SIG-M5 treated with dmso at 0.1 percent for 504 hours (cell line): ENCODE results near the gene PTPRN2.

Source experiments
- DNase-seq: peaks from one replicate; lab custom pipeline; 2025; ENCODE audit not compliant: unreplicated experiment; lab: John Stamatoyannopoulos, UW

Gene PTPRN2

GRCh38 chr7:157817944-157818700 is 769.5 kb downstream of the PTPRN2 start:
- no peak for DNase-seq

DNA sequence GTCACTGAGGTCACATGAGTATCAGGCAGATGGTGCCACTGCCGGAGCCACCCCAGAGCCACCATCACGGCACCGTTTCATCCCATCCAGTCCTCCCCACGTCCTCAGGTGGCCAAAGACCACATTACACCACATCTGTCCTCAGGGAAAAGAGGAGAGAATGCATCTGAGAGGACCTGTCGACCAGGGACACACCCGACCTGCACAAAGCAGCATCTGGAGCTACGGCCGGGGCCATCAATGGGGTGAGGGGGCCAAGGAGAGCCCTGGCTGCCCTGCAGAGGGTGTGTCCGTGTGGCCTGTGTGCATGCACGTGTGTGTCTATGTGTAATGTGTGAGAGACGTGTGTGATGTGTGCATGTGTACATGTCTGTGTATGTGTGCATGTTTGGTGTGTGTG is 770.2 kb downstream of the PTPRN2 start:
- no peak for DNase-seq

- DNase-seq: no peak
These were observed 770.9 kb downstream of the PTPRN2 start for GRCh38 chr7:157816526-157817250.

- no peak for DNase-seq
These were observed 771.5 kb downstream of the PTPRN2 start for GRCh38 chr7:157816086-157816485.

DNA sequence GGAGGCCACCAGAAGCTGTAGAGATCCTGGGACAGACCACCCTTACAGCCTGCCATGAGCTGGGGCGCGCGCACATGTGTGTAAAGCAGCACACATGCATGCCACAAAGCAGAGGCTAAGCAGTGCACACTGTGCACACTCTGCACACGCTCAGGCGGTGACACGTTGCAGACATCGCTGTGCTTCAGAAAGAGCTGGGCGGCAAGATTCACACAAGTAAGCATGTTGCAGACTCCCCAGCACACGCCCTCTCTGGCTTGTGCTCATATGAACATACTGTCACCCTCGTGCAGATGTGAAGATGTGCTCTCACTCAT is 772.0 kb downstream of the PTPRN2 start:
- no peak for DNase-seq

GRCh38 chr7:157814931-157815705 is 772.5 kb downstream of the PTPRN2 start:
- no peak for DNase-seq

DNA sequence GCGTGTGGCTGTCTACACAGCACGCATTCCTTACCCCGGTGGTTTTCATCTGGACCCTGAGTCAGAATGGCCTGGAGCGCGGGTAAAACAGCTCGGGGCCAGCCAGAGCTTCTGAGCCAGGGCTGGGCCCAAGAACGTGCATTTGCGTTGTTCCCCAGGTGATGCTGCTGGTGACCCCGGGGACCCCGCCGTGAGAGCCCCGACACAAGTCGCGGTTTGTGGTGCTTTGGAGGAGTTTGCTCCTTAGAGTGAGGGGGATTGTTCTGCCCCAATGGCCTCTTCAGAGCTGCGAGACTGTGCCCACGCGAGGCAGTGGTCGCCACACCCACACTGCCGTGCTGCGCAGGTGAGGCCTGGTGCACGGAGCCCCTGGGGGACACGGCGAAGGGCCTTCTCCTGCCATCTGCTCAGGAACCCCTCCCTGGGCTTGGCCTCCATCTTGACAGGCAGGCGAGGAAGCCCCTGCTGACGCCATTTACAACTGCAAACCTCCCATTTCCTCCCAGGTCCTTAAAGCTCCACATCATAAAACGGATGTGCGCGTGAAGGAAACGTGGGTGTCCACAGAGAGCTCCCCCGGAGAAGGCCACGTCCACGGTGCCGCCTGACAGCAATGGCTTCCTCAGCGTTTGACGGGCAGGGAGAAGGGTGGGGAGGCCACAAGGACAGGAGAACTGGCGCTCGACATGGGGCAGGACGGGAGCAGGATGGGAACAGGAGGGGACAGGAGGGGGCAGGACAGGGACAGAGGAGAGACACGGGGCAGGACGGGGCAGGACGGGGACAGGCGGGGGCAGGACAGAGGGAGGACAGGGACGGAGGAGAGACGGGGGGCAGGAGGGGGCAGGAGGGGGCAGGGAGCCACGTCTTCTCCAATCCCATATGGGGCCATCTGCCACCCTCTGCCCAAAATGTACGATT is 773.6 kb downstream of the PTPRN2 start:
- no peak for DNase-seq

DNA sequence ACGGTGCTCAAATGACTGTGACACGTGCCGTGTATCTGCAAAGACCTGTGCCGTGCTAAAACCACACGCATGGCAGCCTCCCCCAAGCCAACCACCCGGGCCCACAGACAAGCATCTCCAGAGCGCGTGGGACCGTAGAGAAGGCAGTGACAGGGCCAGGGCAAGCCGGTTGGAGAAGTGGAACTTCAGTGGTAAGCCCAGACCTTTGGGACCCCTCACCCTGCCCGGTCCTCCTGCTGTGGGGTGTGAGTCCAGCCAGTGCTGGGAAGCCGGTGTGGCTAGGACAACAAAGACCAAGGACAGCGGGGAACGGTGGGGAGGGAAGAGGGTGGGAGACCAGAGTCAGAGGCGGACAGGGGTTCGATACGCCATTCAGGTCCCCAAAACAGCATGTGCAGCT is 774.6 kb downstream of the PTPRN2 start:
- DNase-seq: no peak

GRCh38 chr7:157811946-157812345 is 775.7 kb downstream of the PTPRN2 start:
- DNase-seq: no peak

DNA sequence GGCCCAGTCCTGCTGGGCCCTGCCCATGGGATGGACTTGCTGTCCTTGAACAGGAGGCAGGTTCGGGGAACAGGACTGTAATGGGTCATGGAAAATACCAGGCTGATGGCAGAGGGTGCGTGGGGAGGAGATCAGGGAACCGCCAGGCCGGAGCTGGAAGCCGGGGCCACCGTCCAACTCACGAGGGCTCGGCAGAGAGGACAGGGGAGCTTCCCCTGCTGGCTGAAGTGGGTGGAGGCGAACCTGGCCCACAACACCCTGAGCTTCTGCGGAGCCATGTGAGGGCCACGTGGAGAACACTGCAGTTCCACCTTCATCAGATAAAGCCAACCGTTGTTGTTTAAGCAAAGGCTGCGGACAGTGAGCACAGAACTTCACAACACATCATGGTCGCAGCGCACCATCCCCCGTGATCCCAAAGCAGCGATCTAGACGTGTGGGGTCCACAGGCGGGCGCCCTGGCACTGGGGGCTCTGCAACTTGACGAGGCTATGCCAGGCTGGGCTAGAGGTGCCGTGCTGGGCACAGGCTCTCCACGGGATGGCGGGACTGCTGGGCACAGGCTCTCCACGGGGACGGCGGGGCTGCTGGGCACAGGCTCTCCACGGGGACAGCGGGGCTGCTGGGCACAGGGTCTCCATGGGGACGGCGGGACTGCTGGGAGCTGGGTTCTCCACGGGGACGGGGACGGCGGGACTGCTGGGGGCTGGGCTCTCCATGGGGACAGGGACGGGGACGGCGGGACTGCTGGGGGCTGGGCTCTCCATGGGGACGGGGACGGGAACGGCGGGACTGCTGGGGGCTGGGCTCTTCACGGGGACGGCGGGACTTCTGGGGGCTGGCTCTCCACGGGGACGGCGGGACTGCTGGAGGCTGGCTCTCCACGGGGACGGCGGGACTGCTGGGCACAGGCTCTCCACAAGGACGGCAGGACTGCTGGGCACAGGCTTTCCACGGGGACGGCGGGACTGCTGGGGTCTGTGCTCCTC is 777.5 kb downstream of the PTPRN2 start:
- DNase-seq: no peak

DNA sequence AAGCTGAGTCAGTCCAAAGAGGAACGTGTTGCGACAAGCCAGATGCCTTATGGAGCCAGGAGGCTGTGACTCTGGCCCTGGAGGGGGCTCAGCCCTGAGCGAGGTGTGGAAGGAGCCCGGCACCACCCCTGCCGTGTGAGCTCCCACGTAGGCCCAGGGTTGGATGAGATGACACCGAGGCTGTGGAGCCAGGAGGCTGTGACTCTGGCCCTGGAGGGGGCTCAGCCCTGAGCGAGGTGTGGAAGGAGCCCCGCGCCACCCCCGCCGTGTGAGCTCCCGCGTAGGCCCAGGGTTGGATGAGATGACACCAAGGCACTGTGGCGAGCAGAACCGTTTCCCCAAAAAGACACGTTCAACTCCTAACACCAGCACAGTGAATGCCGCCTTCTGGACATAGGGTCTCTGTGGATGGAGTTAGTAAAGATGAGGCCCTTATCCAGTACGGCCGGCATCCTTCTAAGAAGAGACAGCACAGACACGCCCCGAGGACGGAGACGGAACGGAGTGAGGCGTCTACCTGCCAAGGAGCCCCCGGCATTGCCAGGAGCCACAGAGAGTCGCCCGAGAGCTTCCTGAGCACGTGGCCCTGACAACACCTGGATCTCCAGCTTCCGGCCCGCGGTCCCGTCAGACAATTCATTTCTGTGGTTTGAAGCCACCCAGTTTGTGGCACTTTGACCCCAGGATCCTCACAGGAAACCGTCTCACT is 778.3 kb downstream of the PTPRN2 start:
- DNase-seq: no peak

- no peak for DNase-seq
These were observed 779.6 kb downstream of the PTPRN2 start for GRCh38 chr7:157808042-157808441.

DNA sequence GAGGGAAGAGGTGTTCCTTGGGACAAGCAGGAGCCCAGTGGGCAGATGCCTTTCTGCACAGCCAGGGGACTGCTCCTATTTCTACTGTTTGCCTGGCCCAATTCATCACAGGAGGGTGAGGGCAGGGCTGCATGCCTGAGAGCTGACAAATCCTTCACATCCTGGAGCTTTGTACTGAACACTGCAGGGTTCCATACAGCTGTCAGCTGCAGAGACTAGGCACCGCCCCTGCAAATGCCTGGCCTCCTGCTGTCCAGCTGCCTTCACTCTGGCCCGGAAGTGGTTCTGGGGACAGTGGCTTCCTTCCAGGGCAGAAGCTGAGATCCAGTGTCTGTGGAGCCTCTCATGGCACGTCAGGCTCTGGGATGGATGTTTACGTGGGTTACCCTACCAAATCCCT is 780.1 kb downstream of the PTPRN2 start:
- DNase-seq: no peak

- DNase-seq: no peak
These were observed 780.9 kb downstream of the PTPRN2 start for GRCh38 chr7:157806711-157807110.

DNA sequence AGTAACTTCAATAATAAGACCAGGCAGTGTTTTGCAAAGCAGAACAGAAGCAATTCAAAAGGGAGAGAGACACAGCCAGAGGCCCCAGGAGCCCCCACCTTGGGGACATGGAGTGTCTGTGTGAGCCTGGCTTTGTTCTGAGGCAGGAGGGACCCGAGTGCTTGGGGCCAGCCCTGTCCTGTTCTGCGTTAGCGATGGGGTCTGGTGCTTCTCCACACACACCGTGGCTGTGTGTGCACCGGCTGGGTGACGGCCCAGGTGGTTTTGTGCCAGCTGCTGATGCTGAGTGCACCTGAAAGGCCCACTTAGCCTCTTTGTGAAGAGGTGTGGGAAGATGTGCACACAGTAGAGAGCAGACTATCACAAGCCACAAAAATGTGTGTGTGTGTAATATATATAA is 781.9 kb downstream of the PTPRN2 start:
- no peak for DNase-seq

GRCh38 chr7:157803906-157804305 is 783.7 kb downstream of the PTPRN2 start:
- no peak for DNase-seq

GRCh38 chr7:157801971-157802675 is 785.5 kb downstream of the PTPRN2 start:
- DNase-seq: no peak

- no peak for DNase-seq
These were observed 786.5 kb downstream of the PTPRN2 start for GRCh38 chr7:157801113-157801512.

DNA sequence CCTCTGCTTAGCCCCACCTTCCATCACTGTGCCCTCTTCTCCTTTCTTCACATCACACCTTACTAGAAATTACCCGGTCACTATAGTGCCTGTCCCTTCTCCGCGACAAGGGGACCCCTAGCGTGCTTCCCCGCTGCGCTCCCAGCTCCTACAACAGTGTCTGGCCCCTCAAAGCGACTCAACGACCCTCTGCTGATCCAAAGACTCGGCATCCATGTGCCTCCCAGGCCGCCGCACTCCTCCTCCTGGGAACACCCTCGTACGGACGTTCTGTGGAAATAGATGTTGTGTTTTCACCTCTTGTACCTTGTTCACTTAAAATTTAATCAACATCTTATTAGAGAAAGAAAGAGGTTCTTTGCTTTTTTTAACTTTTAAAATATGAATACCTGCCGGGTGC is 787.3 kb downstream of the PTPRN2 start:
- DNase-seq: no peak
